Measurements from ENCODE around the gene IL36RN. TPM values are rescaled to one million over a fixed set of nuclear protein-coding genes. Genes with fewer than 3 reads are reported as not detected.

IL36RN gene
- total RNA-seq, 1 experiment from 2014 or later: not detected

DNA sequence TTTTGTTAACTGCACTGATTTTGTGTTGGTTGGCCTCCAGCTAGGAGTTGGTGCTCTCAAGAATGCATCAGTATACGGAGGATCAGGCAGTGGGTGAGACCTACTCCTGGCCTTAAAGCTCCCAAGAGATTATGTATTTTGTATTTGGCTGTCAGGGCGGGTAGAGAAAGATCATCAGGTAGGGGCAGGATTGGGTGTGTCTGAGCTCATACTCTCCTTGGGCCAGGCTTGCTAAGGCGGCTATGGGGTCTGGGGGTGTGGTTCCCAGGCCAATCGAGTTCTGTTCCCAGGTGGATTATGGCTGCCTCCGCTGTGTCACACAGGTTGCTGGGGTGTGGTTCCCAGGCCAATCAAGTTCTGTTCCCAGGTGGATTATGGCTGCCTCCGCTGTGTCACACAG is 39.5 kb downstream of the IL36RN start:
- DNase-seq (ENCODE audit: low read depth): no peak

DNA sequence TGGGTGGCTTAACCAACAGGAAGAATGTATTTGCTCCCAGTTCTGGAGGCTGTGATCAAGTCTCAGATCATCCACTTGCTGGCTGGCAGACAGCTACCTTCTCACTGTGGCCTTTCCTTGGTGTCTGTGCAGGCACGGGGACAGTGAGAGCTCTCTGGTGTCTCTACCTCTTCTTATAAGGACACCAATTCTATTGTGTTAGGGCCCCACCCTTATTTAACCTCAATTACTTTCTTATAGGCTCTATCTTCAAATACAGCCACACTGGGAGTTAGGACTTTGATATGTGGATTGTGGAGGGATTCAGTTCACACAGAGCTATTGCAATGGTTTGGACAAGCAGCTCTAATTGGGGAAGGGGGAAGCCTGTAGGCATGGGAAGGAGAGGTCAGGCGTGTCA is 43.1 kb downstream of the IL36RN start:
- DNase-seq (ENCODE audit: low read depth): no peak

DNA sequence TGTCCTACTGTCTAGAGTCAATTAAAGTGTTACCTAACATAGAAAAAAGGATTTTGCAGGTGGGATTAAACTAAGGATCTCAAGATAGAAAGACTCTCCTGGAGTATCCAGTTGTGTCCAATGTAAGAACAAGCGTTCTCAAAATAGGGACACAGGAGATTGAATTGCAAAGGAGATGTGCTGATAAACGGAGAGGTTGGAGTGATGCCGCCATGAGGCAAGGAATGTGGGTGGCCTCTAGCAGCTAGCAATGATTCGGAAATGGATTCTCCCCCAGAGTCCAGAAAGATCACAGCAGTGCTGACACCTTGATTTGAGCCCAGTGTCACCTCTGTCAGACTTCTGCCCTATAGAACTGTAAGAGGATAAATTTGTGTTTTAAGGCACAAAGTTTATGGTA is 44.3 kb downstream of the IL36RN start:
- DNase-seq (ENCODE audit: low read depth): no peak

- no peak for DNase-seq (ENCODE audit: low read depth)
Measured at GRCh38 chr2:113104054-113104611, 45.1 kb downstream of the IL36RN start.

GRCh38 chr2:113105047-113105785 is 46.2 kb downstream of the IL36RN start:
- peak; percentile 29 for DNase-seq (ENCODE audit: low read depth)

DNA sequence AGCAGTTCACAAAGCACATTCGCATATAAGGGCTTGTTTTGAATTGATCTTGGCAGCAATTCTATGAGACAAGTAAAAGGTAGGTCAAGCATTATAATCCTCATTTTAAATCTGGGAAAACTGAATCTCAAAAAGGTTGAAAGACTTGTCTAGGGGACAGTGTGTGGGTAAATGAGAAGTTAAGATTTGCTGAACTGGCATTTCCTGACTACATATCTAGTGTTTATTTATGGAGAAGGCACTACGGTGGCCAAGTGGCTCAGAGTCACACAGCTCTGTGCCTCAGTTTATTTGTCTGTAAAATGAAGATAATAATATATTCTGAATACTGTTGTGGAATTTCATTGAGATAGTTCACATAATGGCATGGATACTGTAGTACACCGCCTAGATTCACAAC is 52.1 kb downstream of the IL36RN start:
- DNase-seq (ENCODE audit: low read depth): no peak

DNA sequence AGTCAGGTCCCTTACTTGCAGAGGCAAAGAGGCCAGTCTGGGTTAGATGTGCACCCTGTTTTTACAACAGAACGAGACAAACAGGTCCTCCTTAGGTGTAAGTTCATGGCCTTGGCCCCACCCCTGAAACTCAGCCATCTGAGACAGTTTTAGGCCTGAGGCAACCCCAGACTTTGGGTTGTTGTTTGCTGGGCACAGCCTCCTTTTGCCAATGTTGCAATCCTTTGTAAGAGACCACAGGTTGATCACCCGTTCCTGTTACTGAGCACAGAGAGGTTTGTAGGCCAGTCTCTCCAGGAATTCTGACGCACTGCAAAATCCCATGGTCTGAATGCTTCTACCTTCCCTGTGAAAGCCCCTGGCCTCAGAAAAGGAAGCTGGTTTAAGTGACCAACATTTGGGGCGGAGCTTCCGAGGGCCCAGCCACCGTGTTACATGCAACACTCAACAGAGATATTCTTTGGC is 52.9 kb downstream of the IL36RN start:
- no peak for DNase-seq (ENCODE audit: low read depth)

DNA sequence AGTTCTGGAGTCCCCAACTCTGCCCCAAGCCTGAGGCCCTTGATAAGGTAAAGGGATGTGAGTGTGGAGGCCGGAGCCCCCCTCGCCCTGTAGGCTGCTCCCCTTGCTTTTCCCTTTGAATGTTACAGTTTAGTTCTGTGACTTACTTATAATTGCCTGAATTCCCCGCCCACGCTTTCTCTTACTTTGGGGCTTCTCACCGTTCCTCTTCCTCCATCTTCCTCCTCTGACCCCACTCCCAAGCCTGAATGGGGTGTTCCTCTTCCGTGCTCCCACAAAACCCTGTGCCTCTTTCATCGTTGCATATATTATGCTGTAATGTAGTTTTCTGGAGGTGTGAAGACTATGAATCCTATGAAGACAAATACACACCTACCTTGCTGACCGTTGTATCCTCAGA is 53.4 kb downstream of the IL36RN start:
- DNase-seq (ENCODE audit: low read depth): no peak

DNA sequence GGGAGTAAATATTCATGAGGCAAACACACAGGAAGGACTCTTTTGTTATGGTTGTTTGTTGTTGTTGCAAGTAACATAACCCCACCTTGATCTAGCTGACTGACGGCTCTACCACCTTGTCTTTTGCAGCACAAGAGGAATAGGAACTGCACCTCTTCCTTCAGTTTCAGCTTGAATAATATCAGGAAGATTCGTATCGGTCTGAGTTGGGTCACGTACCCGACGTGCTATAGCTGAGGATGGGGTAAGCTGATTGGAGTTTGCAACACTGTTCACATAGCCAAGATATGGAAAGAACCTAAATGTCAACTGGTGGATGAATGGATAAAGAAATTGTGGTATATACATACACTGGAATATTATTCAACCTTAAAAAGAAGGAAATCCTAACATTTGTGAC is 53.9 kb downstream of the IL36RN start:
- no peak for DNase-seq (ENCODE audit: low read depth)

DNA sequence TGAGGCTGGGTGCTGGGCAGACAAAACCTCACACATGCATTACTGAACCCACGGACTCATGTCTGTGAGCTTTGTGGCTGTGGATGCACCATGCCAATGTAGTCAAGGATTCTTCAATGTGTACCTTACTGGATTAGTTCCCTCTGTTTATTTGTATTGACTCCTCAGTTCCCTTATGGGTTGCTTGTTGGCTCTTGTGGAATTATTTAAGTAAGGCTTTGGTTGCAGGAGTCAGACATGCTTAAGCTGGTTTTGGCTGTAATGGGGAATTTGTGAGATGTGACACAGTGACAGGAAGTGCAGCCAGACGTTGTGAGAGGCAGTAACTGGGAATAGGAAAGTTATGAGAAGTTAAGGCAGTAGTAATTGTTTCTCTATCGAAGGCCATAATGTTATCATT is 54.8 kb downstream of the IL36RN start:
- no peak for DNase-seq (ENCODE audit: low read depth)

Other genes with a start within 250 kb of the IL36RN start
- gene IL1B, start 222.4 kb upstream of the IL36RN start, total RNA-seq (2014; rRNA removed): 0.06 and 0.86 TPM in 2 replicates
- gene IL37, start 148.0 kb upstream of the IL36RN start, total RNA-seq (2014; rRNA removed): 0.75 TPM in 1 of 2 replicates, not detected in the other
- gene IL36G, start 81.2 kb upstream of the IL36RN start, total RNA-seq (2014; rRNA removed): not detected in 2 replicates
- gene IL36A, start 53.7 kb upstream of the IL36RN start, total RNA-seq (2014; rRNA removed): not detected in 2 replicates
- not detected in 2 replicates for gene IL36B, start 6.3 kb upstream of the IL36RN start, total RNA-seq (2014; rRNA removed)
- not detected in 2 replicates for gene IL1F10, start 8.8 kb downstream of the IL36RN start, total RNA-seq (2014; rRNA removed)
- gene IL1RN, start 68.4 kb downstream of the IL36RN start, total RNA-seq (2014; rRNA removed): not detected in 2 replicates
- gene PSD4, start 114.8 kb downstream of the IL36RN start, total RNA-seq (2014; rRNA removed): 1.0 and 1.5 TPM in 2 replicates
- gene PAX8, start 219.7 kb downstream of the IL36RN start, total RNA-seq (2014; rRNA removed): 2.3 and 4.2 TPM in 2 replicates

All from LHCN-M2 (cell line).